ENCODE measurements around the gene SNX1.
A peak's percentile ranks its signal among the peaks of the same experiment; 100 is the strongest.

The SNX1 gene

DNA sequence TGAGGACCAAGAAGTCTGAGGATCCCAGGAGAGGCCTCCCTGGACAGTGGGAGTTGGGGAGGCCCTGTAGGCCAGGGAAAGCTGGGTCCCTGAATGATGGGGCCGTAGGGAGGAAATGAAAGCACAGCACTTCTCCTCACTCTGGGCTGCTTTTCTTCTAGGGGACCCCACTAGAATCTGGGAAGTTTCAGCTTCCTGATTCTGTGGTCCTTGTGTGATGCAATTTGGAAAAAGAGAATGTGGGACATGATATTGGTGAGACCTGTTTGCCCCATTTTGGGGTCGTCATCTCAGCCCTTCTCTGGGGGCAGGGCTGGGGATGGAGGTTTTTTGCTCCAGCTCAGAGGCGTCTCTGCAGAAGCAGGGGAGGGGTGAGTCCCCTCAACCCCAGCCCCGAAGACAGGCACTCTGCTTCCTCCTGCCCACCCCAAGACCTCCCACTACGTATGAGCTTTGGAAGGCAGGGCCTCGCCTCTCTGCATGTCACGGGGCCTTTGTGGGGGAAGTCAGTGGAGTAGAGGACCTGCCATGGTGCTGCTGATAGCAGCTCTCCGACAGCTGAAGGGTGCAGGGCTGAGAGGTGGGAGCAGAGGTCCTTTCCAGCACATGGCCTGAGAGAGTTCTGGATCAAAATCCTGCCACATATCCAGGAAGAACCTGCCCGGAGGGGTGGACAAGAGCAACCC is 54.3 kb downstream of the SNX1 start:
- DNase-seq (ENCODE audit: low spot score) = no peak
- no peak for TF ChIP-seq CTCF (IDR thresholded peaks at IDR 0.05; ENCODE audit: borderline replicate concordance, control extremely low read depth, extremely low read depth, insufficient read depth, missing control alignments)
- in situ Hi-C loops (cut with MboI; ENCODE audit: low sequenced_read_pairs, unreplicated experiment) = no loop called here

DNA sequence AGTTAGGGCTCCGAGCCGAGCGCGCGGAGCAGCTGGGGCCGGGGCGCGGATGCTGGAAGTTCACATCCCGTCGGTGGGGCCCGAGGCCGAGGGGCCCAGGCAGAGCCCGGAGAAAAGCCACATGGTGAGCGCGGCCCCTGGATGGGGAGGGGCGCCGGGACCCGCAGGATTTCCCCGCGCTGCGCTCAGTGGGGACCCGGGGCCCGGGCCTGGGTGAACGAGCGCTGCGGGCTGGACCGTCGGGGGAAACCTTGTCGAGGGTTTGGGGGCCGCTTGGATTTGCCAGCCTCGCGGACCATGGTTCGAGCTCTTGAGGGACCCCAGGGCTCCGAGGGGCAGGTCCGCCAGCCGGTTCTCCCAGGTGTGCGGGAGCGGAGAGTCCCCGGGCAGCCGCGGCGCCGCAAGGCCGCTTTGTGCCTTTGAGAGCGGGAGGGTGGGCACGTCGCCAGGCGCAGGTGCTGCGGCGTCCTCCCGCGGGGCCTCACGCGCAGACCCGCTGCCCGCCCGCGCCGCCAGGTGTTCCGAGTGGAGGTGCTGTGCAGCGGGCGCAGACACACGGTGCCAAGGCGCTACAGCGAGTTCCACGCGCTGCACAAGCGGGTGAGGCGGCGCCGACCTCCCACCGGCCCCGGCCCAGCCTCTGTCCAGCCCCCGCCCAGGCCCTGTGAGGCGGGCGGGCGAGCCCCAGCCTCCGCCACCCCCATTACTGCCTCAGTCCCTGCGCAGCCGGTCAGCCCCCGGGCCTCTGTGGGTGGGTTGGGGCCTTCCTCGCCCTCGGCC is 56.1 kb downstream of the SNX1 start, which contains the start of gene SNX22:
SNX22 (plus strand) TSS at position 5 of the 780 bp plus-strand sequence; CDS start at position 50, 45 bp downstream.
- no peak for TF ChIP-seq CTCF (IDR thresholded peaks at IDR 0.05; ENCODE audit: borderline replicate concordance, control extremely low read depth, extremely low read depth, insufficient read depth, missing control alignments)
- in situ Hi-C loops (cut with MboI; ENCODE audit: low sequenced_read_pairs, unreplicated experiment) = no loop called here
- DNase-seq (ENCODE audit: low spot score) = peak; percentile 54

GRCh38 chr15:64152507-64153387 is 57.0 kb downstream of the SNX1 start:
- no peak for TF ChIP-seq CTCF (IDR thresholded peaks at IDR 0.05; ENCODE audit: borderline replicate concordance, control extremely low read depth, extremely low read depth, insufficient read depth, missing control alignments)
- in situ Hi-C loops (cut with MboI; ENCODE audit: low sequenced_read_pairs, unreplicated experiment) = no loop called here
- peak; percentile 47 for DNase-seq (ENCODE audit: low spot score)

DNA sequence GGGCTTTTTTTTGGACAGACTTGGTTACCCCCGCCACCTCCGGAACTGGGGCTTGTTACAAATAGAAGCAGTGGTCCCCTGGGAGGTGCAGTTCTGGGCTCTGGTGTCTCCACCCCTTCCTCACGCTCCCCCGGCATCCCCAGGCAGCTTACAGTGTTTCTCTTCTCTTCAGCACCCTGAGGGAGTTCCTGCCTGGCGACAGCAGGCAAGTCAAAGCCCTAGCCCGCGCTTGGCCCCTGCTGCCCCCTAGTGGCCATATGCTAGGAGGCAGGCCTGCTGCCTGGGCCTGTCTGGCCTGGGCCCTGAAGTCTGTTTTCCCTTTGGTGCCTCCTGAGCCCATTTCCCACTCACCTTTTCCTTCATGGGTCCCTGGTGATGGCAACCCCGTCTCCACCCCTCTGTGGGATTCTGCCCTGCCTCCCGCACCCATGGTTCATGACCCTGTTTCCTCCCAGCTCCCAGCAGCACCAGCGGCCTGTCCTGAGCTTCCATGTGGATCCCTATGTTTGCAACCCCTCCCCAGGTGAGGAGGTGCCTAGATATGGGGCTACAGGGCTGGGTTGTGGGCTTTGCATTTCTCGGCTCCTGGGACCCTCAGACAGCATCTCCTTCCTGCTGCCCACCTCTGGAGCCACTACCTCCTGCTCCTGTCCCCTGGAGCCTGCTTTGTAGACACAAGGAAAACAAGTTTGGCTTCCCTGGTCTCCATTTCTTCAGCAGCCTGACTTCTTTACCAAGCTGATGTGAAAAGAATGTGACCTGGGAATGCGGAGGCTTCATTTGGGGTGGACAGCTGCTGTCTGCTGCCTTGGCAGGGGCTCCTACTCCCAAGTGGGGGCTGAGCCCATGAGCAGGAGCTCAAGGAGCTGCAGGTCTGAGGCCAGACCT is 57.9 kb downstream of the SNX1 start:
- TF ChIP-seq CTCF (IDR thresholded peaks at IDR 0.05; ENCODE audit: borderline replicate concordance, control extremely low read depth, extremely low read depth, insufficient read depth, missing control alignments) = peak; percentile 99
- DNase-seq (ENCODE audit: low spot score) = peak; percentile 93
- in situ Hi-C loops (cut with MboI; ENCODE audit: low sequenced_read_pairs, unreplicated experiment) = no loop called here

- no peak for DNase-seq (ENCODE audit: low spot score)
- no peak for TF ChIP-seq CTCF (IDR thresholded peaks at IDR 0.05; ENCODE audit: borderline replicate concordance, control extremely low read depth, extremely low read depth, insufficient read depth, missing control alignments)
- in situ Hi-C loops (cut with MboI; ENCODE audit: low sequenced_read_pairs, unreplicated experiment) = no loop called here
Measured at GRCh38 chr15:64155802-64156651, 60.2 kb downstream of the SNX1 start.
